ENCODE measurements around the gene PAMR1.
A peak's percentile ranks its signal among the peaks of the same experiment; 100 is the strongest.

PAMR1 gene

GRCh38 chr11:35496416-35496815, 29.0 kb downstream of the PAMR1 start:
- DNase-seq (ENCODE audit: low spot score) = no peak

DNA sequence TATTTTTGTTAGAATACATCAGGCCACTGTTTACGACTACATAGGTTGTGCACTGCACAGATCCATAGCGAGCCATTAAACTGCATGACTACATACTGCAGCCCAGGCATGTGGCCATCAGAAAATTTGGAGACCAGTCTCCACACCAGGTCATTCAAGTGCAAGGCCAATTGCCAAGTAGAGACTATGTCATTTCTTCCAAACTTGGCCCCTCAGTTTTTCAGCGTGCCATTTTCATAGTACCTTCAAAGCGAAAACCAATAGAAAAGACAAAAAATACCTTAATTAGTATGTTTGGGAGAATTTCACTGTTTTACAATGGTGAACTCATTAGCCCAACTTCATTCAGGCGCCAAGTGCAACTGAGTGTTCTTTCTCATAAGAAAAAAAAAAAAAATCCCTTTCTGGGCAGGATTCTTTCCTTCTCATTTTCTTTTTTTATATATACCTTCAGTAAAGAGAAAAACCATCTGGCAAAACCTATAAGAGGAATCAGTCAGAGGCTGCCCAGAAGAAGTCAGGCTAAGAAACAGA, 30.4 kb downstream of the PAMR1 start:
- no peak for DNase-seq (ENCODE audit: low spot score)

DNA sequence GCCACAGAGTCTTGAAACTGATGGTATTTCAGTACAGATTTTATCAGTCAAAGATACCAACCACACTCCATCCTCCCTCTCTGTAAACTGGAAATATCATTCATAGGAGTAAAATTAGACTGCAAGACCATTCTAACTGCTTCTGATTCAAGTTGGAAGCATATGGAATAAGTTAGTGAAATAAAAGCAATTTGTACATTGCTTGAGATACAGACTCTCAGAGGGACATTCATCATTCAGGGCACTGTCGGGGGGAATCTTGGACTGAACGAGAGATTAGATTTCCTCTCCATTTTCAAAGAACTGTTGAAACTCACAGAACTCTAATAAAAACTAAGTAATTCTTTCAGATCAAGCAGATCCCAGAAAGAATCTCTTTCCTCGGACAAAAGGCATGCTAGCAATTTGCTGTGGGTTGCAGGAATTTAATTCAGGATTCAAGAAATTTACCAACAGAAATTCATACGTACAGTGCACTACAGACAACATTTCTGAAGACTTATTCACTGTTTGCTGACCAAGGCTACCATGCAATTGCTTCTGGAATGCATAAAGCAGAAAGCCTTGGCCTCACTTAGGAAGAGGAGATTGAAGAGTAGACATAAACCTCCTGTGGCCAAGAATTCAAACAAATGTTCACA, 34.1 kb downstream of the PAMR1 start:
- DNase-seq (ENCODE audit: low spot score) = no peak

- no peak for DNase-seq (ENCODE audit: low spot score)
Measured at GRCh38 chr11:35488117-35488516, 37.3 kb downstream of the PAMR1 start.

DNA sequence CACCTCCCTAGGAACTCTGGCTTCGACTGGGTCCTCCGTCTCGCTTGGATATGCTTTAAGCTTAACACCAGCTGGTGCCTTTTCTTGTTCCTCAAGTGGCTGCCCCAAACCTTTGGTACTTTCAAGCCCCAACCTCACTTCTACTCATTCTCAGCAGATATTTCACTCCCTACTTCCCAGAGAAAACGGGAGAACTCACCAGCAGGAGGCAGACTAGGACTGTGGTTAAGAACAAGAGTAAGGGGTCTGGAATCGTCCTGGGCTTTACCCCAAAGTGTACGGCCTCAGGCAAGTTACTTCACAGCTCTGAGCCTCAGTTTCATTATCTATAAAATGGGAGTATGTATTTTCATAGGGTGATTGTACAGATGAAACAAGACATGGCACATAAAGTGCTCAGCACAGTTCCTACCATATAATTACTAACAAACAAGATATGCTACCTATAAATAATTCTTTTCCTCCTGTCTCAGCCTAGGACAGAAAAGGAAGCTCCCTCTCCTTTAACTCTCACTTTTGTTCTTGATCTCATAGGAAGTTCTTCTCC, 37.8 kb downstream of the PAMR1 start:
- peak; percentile 69 for DNase-seq (ENCODE audit: low spot score)

DNA sequence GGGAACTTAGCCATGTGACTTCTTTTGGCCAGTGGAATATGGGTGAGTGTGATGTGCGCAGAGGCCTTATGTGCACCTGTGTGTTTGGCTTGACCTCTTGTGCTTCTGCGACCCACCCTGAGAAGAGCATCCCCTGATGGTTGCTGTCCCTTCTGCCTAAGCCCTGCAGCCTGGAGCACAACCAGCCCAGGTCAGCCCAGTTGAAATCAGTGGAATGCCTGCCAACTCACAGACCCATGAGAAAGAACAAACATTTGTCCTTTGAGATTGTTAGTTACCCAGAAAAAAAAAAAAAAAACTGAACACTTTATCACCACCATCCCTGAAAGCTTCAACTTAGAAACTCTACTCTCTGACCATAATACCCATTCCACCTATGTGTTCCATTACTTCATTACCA, 38.5 kb downstream of the PAMR1 start:
- DNase-seq (ENCODE audit: low spot score) = no peak

- no peak for DNase-seq (ENCODE audit: low spot score)
Measured at GRCh38 chr11:35486446-35486845, 39.0 kb downstream of the PAMR1 start.

- DNase-seq (ENCODE audit: low spot score) = peak; percentile 83
Measured at GRCh38 chr11:35485656-35486322, 39.6 kb downstream of the PAMR1 start.

- no peak for DNase-seq (ENCODE audit: low spot score)
Measured at GRCh38 chr11:35484435-35484834, 41.0 kb downstream of the PAMR1 start.

GRCh38 chr11:35483131-35483820, 42.1 kb downstream of the PAMR1 start:
- DNase-seq (ENCODE audit: low spot score) = no peak

DNA sequence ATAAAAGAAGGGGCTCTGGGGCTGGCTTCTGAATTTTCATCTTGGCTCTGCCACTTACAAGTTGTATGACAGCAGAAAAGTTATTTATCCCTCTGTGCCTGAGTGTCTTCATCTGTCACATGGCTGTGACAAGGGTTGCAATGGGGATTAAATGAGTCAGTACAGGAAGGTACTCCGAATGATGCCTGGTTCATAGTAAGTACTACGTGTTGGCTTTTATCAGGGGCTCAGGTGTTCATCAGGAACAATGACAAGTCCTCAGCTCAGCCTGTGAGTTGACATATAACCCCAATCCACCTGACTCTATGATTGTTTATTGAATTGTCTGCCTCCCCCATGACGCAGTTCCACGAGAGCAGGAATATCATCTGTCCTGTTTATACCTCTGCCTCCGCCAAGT, 45.7 kb downstream of the PAMR1 start:
- DNase-seq (ENCODE audit: low spot score) = no peak

GRCh38 chr11:35478471-35479091, 46.8 kb downstream of the PAMR1 start:
- no peak for DNase-seq (ENCODE audit: low spot score)

DNA sequence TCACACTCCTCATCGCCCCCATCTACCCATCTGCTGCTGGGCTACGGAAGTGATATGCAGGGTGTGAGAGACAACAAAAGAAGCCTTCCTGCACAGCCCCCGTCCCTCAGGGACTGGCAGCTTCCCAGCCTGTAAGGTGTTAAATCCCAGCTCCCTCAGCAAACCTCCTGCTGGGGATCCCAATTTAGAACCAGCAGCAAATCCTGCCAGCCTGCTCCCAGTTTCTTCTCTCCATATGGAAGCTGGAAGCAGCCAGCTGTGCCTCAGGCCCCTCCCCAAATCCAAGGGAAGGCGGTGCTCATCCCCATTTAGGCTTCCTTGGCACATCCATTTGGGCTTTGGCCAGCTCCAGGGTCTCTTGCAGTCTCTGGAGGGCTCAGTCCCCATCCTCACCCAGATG, 47.5 kb downstream of the PAMR1 start:
- no peak for DNase-seq (ENCODE audit: low spot score)

GRCh38 chr11:35474688-35475087, 50.7 kb downstream of the PAMR1 start:
- DNase-seq (ENCODE audit: low spot score) = no peak

- DNase-seq (ENCODE audit: low spot score) = no peak
Measured at GRCh38 chr11:35473795-35474374, 51.5 kb downstream of the PAMR1 start.

DNA sequence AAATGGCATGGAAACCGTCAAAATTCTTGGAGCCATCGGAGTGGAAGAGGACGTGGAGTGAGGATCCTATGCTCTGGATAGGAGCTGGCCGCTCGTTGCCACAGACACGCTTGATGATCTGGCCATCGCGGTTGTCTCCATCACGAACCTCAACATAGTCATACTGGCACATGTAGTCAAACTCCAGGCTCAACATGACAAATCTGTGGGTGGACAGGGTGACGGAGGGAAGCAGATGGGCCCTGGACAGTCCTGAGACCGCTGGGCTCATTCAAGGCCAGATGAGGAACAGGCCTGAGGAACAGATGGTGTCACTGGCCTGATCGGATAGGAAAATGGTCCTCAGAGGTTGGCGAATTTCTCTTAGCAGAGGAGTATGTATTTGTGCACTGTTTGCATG, 54.8 kb downstream of the PAMR1 start:
- DNase-seq (ENCODE audit: low spot score) = no peak

- no peak for DNase-seq (ENCODE audit: low spot score)
Measured at GRCh38 chr11:35466058-35466457, 59.4 kb downstream of the PAMR1 start.

- no peak for DNase-seq (ENCODE audit: low spot score)
Measured at GRCh38 chr11:35464308-35464707, 61.1 kb downstream of the PAMR1 start.

DNA sequence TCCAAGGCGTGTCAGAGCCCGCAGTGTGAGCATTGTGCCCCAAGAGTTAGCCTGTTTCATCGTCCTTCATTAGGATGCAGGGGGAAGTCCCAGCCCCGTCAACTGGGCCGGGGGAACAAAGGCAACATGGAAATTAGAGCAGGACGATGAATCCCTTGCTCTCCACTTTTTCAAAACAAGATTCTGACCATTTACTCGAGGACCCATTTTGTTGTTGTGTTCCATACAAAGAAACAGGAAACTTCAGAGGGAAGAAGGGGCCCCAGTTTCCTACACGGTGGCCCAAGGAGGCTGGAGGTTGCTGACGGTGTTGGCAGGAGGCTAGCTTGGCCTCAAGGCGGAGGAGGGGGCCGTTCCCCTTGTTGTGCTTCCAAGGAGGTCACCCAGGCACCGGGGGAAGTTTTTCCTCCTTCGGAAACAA, 62.1 kb downstream of the PAMR1 start:
- no peak for DNase-seq (ENCODE audit: low spot score)

DNA sequence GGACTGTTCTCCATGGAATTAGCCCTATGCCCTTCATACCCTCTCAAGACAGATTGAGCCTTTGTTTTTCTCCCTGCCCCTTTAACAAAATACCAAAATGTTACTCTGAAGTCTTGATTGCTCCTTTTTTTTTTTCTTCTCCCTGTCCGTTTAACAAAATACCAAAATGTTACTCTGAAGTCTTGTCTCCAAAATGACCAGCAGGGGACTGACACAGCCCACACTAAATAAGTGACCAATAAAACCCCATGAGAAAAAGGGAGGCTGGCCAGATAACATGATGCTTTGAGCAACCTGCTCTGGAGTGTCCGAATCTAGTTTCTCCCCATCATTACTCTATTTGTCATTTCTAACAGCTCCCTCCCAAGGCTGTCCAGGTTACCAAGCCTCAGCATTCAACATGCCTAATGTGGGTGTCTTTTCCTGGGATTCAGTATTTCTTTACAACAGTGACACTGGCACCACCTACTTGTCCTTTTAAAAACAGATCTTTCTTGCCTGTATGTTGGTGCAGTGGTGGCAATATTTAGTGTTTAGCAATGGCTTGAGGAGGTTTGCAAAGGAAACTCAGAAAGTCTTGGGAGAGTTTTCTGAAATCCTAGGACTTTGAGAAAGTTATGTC, 63.4 kb downstream of the PAMR1 start:
- DNase-seq (ENCODE audit: low spot score) = no peak

DNA sequence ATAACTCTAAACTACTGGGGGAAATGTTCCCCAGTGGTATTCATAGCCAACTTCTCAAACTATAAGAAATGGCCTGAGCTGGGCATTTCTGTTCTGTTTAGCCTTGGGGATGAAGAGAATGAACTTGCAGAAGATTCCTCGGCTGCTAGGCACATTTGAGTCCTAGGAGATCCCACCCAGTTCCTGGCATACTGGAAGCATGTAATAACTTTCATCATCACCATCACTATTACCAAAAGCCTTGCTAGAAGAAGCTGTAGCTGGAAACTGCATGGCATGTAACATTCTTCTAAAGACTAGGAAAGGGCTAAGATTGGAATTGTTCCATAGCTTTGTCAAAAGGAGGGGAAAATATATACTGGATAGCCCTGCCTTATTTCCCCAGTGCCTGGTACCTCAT, 65.9 kb downstream of the PAMR1 start:
- DNase-seq (ENCODE audit: low spot score) = no peak

DNA sequence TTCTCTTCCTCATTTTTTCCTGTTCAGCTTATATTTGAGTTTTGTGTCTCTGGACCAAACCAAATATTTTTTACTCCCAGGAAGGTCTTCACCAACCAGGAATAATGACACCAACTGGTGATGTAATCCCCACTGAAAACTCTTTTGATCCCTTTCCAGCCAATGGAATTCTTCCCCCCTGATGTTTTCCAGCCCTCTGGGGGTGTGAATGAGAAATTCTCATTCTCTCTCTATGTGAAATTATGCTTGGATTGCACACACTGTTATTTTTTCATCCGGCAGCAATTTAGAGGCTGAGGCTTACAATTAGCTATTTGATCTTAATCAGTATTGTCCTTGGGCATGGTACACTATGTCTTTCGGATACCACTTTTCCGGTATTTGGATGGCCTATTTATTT, 66.6 kb downstream of the PAMR1 start:
- DNase-seq (ENCODE audit: low spot score) = no peak

Measured in ecto neural progenitor cell (in vitro differentiated cells).